HG03558 (cell line): ENCODE measurements around the gene PHF21B.

ENCODE experiments used
- ATAC-seq: cut with Tn5 transposase; IDR thresholded peaks from one replicate; pipeline ENCODE4 v1.9.1; 2021; ENCODE audit warnings: moderate number of reproducible peaks; ENCODE audit not compliant: unreplicated experiment; ENCODE audit errors: extremely low read depth

The PHF21B gene

DNA sequence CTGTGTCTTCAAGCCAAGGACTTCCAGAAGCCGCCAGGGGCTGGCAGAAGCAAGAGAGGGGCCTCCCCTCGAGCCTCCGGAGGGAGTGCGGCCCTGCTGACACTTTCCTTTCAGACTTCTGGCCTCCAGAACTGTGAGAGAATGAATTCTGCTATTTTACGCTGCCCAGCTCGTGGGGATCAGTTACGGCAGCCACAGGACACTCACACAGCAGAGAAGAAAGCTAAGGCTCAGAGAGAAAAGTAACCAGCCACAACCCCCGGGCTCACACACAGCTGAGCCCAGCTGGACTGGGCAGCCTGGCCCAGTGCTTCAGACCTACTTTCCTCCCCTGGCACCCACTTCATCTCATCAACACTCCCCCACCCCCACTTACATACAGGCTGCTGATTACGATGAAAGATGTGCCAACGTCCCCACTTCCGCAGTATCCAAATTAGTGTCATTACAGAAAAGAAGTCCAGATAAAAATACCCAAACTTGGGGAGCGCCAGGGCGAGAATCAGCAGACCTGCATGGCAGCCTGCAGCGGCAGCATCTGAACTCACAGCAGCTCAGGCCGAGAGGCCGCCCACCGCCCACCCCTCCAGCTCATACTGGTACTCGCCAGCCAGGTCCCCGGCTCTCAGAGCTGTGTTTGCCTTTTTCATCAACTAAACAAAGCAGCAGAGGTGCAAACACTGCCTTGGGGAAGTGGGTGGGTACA, 15.3 kb downstream of the PHF21B start:
- ATAC-seq = no peak

GRCh38 chr22:44992166-44992565, 17.6 kb downstream of the PHF21B start:
- no peak for ATAC-seq

DNA sequence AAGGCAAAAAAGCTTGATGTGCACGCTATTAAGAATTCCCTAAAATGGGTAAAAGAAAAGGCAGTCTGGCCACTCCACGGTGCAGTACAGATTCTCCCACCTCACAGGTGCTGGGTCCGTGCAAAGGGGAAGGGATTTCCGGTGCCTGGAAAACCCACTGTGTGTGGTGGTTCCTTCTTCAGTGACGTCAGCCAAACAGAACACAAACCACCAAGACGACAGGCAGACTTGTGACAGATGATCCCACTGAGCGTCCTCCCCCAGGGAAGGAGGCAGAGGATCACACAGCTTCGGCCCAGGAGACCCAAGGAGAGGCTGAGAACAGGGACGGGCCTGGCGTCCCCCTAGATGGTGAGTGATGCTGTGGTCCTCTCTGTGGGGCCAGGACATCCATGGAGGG, 18.6 kb downstream of the PHF21B start:
- no peak for ATAC-seq

DNA sequence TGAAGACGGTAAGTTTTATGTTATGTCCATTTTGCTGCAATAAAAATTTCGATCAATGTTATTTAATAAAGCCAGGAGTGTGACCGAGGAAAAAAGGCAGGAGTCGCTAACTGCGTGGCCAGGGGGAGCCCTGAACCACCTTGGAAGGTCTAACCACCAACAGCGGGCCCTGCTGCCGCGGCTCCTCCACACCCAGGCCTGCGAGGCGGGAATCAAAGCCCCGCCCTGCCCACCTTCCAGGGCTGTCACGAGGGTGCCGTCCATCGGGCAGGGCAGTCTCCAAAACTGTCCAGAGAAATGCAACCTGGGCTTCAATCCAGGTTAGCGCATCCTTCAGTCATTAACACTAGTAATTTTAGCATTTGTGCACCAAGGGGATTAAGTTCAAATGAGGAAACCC, 19.0 kb downstream of the PHF21B start:
- no peak for ATAC-seq

GRCh38 chr22:44990328-44990727, 19.5 kb downstream of the PHF21B start:
- no peak for ATAC-seq

DNA sequence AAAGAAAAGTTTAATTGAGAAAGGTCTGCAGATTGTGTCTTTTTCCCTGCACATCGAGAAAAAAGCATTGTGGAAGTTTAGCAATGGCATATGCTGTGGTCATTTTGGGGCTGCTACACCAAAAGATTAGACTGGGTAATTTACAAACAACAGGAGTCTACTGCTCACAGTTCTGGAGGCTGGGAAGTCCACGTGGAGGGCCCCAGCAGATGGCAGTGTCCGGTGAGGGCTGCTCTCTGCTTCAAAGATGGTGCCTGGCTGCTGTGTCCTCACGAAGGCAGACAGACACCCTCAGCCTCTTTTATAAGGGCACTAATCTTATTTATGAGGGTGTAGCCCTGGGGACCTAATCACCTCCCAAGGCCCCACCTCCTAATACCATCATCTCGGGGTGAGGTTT, 21.1 kb downstream of the PHF21B start:
- ATAC-seq = no peak

- no peak for ATAC-seq
Observed at GRCh38 chr22:44986926-44987325, 22.9 kb downstream of the PHF21B start.

DNA sequence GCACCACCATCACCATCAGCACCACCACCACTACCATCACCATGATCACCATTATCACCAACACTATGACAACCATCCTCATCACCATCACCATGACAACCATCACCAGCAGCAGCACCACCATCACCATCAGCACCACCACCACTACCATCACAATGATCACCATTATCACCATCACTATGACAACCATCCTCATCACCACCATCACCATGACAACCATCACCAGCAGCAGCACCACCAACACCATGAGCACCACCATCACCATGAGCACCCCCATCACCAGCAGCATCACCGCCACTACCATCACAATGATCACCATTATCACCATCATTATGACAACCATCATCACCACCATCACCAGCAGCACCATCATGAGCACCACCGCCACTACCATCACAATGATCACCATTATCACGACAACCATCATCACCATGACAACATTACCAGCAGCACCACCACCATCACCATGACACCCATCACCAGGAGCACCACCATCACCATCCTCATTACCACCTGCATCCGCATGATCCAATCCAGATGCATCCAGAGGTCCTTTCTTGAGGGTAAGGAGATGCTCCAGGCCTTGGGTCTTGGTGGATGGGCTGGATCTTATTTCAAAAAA, 23.8 kb downstream of the PHF21B start:
- no peak for ATAC-seq

DNA sequence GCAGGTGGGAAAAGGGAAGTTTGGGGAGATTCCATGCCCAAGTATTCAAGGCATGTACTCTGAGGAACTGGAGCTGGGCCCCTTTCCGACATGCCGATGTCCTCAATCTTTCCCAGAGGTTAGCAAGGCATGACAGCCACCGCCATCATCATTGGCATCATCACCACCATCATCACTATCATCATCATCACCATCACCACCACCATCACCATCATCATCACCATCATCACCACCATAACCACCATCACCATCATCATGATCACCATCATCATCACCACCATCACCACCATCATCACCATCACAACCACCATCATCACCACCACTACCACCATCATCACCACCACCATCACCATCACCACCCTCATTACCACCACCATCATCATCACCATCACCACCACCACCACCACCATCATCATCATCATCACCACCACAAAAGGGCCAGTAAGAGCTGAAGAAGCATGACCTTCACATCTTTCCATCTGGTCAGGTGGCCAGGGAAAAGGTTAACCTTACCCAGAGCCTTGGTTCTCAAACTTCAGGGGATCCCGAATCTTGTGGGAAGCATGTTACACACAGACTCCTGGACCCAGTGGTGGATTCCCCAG, 25.8 kb downstream of the PHF21B start:
- no peak for ATAC-seq

DNA sequence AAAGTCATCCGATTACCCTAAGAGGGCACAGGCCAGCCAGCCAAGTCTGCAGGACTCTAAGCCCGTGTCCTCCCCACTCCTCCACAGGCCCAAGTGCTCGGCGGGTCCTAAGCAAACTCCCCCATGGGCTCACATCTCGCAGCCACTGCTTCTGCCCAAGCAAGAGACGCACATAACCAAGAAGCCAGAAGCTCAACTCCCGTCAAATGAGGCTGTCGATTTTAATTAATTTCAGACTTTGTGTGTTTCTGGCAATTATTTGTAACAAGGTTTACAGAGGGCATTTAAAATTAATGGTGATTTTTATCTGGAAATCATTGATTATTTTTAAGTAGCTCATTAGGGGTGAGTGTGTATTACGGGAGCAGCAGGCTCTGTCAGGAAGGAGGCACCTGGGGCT, 27.4 kb downstream of the PHF21B start:
- no peak for ATAC-seq

DNA sequence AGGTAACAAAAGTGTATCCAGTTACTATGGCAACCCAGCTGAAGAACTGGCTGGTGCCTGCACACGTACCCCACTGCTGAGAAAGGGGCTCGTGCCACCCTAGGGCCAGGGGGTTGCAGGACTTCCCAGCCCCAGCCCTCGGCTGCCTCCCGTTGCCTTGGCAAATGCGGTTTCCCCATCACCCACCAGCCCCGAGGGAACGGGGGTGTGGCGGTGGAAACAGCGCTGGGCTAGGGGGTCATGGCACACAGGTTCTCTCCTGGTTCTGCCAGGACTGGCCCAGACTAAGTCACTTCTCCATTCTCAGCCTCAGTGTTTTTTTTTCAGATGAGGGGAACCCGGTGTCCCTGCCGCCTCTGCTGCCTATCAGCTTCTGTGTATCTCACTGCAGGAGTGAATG, 27.9 kb downstream of the PHF21B start:
- ATAC-seq = no peak

DNA sequence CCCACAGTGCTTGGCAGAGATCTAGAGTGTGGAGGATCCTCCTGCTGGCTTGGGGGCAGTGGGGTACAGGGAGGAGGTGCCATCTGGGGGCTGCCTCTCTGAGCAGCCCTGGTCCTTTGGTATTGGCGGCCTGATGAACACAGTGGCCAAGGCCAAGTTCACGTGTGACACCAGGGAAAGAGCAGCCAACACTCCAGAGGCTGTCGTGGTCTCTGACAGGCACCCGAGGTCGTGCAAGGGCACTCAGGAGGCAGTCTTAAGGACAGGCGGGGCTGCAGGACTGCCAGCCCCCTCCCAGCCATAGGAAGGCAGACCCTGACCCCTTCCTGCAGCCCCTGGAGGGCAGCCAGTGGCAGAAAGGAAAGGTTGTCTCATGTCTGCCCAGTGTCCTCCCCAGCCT, 30.7 kb downstream of the PHF21B start:
- no peak for ATAC-seq

DNA sequence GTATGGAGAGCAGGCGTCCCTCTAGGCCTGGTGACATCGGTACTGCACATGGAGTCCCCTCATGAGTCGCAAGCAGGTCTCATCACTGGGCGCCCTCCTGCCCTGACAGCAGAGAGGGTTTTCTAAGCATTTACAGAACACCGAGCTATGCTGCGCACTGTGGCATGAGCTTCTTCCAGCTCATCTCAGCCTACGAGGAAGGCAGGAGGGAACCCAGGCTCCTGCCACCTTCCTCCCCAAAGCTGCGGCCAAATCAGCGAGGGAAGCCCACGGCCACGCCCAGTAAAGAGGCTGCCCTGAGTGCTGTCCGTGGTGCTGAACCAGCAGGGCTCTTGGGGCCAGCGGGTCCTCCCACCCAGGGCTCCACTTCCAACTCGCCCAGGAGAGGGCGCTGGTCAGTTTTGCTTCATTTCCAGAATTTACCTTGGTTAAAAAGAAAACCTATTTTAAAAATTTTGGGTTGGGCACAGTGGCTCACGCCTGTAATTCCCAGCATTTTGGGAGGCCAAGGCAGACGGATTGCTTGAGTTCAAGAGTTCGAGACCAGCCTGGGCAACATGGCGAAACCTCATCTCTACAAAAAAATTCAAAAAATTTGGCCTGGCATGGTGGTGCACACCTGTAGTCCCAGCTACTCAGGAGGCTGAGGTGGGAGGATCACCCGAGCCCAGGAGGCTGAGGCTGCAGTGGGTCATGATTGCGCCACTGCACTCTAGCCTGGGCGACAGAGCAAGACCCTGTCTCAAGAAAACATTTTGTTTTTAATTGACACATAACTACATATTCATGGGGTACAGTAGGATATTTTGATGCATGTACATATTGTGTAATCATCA, 34.2 kb downstream of the PHF21B start:
- no peak for ATAC-seq

DNA sequence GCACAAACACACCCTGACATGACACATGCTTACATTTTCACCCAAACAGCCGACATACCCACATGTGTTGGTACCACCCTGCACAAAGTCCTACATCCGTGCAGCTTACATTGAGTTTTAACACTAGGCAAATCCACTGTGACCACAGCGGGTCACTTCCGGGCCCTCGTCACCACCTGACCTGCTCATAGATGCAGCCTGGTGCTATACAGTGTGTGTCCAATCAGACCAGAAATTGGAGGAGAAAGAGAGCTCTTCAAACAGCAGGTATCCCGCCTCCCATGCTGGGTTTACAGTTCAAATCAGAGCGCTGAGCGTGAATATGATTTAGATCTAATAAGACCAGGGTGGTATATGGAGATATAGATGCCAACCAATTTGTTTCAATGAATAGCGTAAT, 35.4 kb downstream of the PHF21B start:
- no peak for ATAC-seq

GRCh38 chr22:44973829-44974228, 36.0 kb downstream of the PHF21B start:
- no peak for ATAC-seq

DNA sequence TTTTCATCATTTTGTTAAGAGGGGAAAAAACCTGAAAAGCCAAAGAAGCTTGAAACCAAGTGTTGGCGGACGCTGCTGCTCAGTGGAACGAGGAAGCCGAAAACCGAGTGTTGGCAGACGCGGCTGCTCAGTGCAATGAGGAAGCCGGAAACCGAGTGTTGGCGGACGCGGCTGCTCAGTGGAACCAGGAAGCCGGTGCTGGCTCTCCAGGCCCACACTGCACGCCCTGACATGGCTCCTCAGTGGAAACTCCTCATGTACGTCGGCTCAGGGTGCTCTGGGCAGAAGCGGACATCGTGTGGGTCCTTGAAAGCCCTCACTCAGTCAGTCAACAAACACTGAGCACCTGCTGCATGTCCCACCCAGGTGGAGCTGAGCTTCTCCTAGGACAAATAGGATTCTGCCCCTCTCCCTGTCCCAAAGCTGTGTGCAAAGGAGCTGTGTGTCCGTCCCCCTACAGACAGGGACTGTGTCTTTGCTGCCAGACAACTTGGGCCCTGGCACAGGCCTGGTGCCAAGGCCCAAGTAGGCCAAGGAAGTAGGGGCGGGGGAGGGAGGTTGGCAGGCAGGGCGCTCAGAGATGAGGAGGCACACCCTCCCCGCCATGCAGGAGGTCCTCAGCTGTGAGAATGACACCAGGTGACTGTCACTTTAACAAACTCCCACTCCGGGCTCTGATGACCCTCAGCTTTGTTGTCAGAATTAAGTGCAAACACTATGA, 37.3 kb downstream of the PHF21B start:
- no peak for ATAC-seq

GRCh38 chr22:44971651-44972362, 38.0 kb downstream of the PHF21B start:
- ATAC-seq = no peak

GRCh38 chr22:44970291-44970690, 39.5 kb downstream of the PHF21B start:
- ATAC-seq = no peak

GRCh38 chr22:44969817-44970216, 40.0 kb downstream of the PHF21B start:
- no peak for ATAC-seq

DNA sequence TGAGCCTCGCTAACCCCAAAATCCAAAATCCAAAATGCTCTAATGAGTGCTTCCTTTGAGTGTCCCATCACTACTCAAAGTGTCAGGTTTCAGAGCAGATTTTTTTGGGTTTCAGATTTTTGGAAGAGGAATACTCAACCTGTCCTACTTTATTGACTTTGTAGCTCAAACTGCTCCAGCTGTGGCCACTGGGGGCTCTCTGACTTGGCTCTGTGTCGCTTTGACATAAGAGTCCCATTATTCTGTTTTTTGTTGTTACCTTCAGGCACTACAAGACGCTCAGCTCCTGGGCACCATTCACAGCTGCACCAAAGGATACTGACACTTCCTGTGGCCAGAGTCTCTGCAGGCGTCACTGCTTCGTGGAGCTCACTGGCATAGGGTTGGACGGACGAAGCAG, 41.1 kb downstream of the PHF21B start:
- ATAC-seq = no peak
